GM23248 (cell line): Measurements from ENCODE around the gene FRK.

Source experiments
- EZH2 ChIP-seq: fragments of 200-600 bp; sonication (generic); IDR thresholded peaks from 2 replicates; pipeline ENCODE4 v1.6.1; 2018; ENCODE audit warnings: antibody characterized with exemption, mild to moderate bottlenecking; ENCODE audit not compliant: insufficient read depth, poor library complexity, severe bottlenecking
- EZH2phosphoT487 ChIP-seq: fragments of 200-600 bp; sonication (generic); IDR thresholded peaks from 2 replicates; pipeline ENCODE4 v1.6.1; 2018; ENCODE audit warnings: antibody characterized with exemption, moderate library complexity, mild to moderate bottlenecking, low read depth; ENCODE audit not compliant: insufficient read depth

GRCh38 chr6:116074732-116075390 is 14.2 kb upstream of the FRK start:
- TF ChIP-seq EZH2phosphoT487 (no peak), EZH2 (no peak)
